HPDE6-E6E7 (cell line): ENCODE measurements around the gene SMARCA5.
"Not testable (repeated sequence)": the region's sequence is repeated elsewhere in the genome, so short reads cannot be mapped to it uniquely, and the experiment has no call there.

Experiments used
- DNase-seq: peaks from one replicate; pipeline ENCODE4 v3.0.0; 2011; ENCODE audit warnings: missing footprints; ENCODE audit errors: extremely low spot score

Gene SMARCA5

GRCh38 chr4:143513314-143514168 lies at the start of gene SMARCA5:
SMARCA5 (plus strand) TSS chr4:143513702; CDS start chr4:143513925, 223 bp downstream.
- peak; percentile 98 for DNase-seq

GRCh38 chr4:143473334-143474126 lies 40.0 kb upstream of the SMARCA5 start:
- no peak for DNase-seq

- no peak for DNase-seq
These were observed 36.0 kb upstream of the SMARCA5 start for GRCh38 chr4:143477487-143477886.

GRCh38 chr4:143481361-143481760 lies 32.1 kb upstream of the SMARCA5 start:
- no peak for DNase-seq

GRCh38 chr4:143482840-143483239 lies 30.7 kb upstream of the SMARCA5 start:
- DNase-seq, result peak; percentile 32

- DNase-seq, result peak; percentile 10
These were observed 27.2 kb upstream of the SMARCA5 start for GRCh38 chr4:143486314-143486713.

GRCh38 chr4:143488687-143489086 lies 24.8 kb upstream of the SMARCA5 start:
- no peak for DNase-seq

GRCh38 chr4:143489106-143489505 lies 24.4 kb upstream of the SMARCA5 start:
- DNase-seq, result no peak

GRCh38 chr4:143498021-143498420 lies 15.5 kb upstream of the SMARCA5 start:
- no peak for DNase-seq

GRCh38 chr4:143502231-143502630 lies 11.3 kb upstream of the SMARCA5 start:
- DNase-seq, result no peak

GRCh38 chr4:143506031-143506430 lies 7.5 kb upstream of the SMARCA5 start:
- DNase-seq, result no peak

GRCh38 chr4:143511906-143512305 lies 1.6 kb upstream of the SMARCA5 start:
- DNase-seq, result no peak

- no peak for DNase-seq
These were observed 556 bp upstream of the SMARCA5 start for GRCh38 chr4:143512978-143513313.

- DNase-seq, result no peak
These were observed 630 bp downstream of the SMARCA5 start for GRCh38 chr4:143514169-143514495.

GRCh38 chr4:143514497-143514896 lies 995 bp downstream of the SMARCA5 start:
- DNase-seq, result peak; percentile 26

GRCh38 chr4:143514901-143515300 lies 1.4 kb downstream of the SMARCA5 start:
- no peak for DNase-seq

GRCh38 chr4:143515905-143516304 lies 2.4 kb downstream of the SMARCA5 start:
- DNase-seq, result no peak

- no peak for DNase-seq
These were observed 4.3 kb downstream of the SMARCA5 start for GRCh38 chr4:143517764-143518163.

GRCh38 chr4:143524211-143524610 lies 10.7 kb downstream of the SMARCA5 start:
- no peak for DNase-seq

- not testable (repeated sequence) for DNase-seq
These were observed 14.5 kb downstream of the SMARCA5 start for GRCh38 chr4:143528046-143528445.

GRCh38 chr4:143531380-143531779 lies 17.9 kb downstream of the SMARCA5 start:
- no peak for DNase-seq

GRCh38 chr4:143531788-143532491 lies 18.4 kb downstream of the SMARCA5 start:
- no peak for DNase-seq
